GM23248 (cell line): ENCODE data around the gene CSNK2A1.

Experiments used
- EZH2 ChIP-seq: fragments of 200-600 bp; sonication (generic); IDR thresholded peaks from 2 replicates; pipeline ENCODE4 v1.6.1; 2018; ENCODE audit warnings: antibody characterized with exemption, mild to moderate bottlenecking; ENCODE audit not compliant: insufficient read depth, poor library complexity, severe bottlenecking
- EZH2phosphoT487 ChIP-seq: fragments of 200-600 bp; sonication (generic); IDR thresholded peaks from 2 replicates; pipeline ENCODE4 v1.6.1; 2018; ENCODE audit warnings: antibody characterized with exemption, moderate library complexity, mild to moderate bottlenecking, low read depth; ENCODE audit not compliant: insufficient read depth

- no peak for TF ChIP-seq EZH2phosphoT487
- TF ChIP-seq EZH2: no peak
Observed at GRCh38 chr20:428658-429200, 114.9 kb downstream of the CSNK2A1 start.
